ENCODE data around the gene IMMP2L. TPM values are rescaled to one million over a fixed set of nuclear protein-coding genes. Genes with fewer than 3 reads are reported as not detected.

IMMP2L gene
- total RNA-seq, 2 experiments from 2014 or later = 8.9 to 18.7 TPM

GRCh38 chr7:111051832-111052231 lies 510.5 kb downstream of the IMMP2L start:
- DNase-seq (no peak), ATAC-seq (ENCODE audit: poor library complexity) (no peak)
- no peaks in the 10 kb centered on the region for H3K9me3 Mint-ChIP-seq
- no peak overlapping the region for H3K4me3 Mint-ChIP-seq
- H3K27ac ChIP-seq (ENCODE audit: low read depth in 1 of 2, low read length in 2 of 2) = no peak overlapping the region
- H3K36me3 ChIP-seq (ENCODE audit: insufficient read depth, low read length) = no peaks in the 10 kb centered on the region
- intact Hi-C loops (cut with DNase I, micrococcal nuclease) = no loop called here
- no peaks in the 10 kb centered on the region for H3K27me3 ChIP-seq (ENCODE audit: control insufficient read depth in 1 of 2, insufficient read depth in 2 of 2, low read length in 2 of 2)
- ChIA-PET POLR2A (interaction anchor here (1.6 kb wide), 2 partner anchors 25 to 32 kb away, joined by 3 to 7 read pairs; no protein-coding TSS in a partner anchor), CTCF (no interaction called here)
- H3K9me3 ChIP-seq (ENCODE audit: control insufficient read depth in 1 of 2, insufficient read depth in 1 of 2, low read length in 2 of 2) = no peaks in the 10 kb centered on the region
- peaks cover 4% of the 10 kb centered on the region for H3K4me1 ChIP-seq (ENCODE audit: insufficient read depth, low read length)
- TF ChIP-seq CTCF (IDR thresholded peaks at IDR 0.05) = no peak
- no peaks in the 10 kb centered on the region for H3K36me3 Mint-ChIP-seq (ENCODE audit: low read depth)
- H3K4me3 ChIP-seq (ENCODE audit: low read length) = no peak overlapping the region
- no peak overlapping the region for H3K27ac Mint-ChIP-seq
- no peaks in the 10 kb centered on the region for H3K27me3 Mint-ChIP-seq
- peaks cover 40% of the 10 kb centered on the region for H3K4me1 Mint-ChIP-seq (ENCODE audit: low read depth)

DNA sequence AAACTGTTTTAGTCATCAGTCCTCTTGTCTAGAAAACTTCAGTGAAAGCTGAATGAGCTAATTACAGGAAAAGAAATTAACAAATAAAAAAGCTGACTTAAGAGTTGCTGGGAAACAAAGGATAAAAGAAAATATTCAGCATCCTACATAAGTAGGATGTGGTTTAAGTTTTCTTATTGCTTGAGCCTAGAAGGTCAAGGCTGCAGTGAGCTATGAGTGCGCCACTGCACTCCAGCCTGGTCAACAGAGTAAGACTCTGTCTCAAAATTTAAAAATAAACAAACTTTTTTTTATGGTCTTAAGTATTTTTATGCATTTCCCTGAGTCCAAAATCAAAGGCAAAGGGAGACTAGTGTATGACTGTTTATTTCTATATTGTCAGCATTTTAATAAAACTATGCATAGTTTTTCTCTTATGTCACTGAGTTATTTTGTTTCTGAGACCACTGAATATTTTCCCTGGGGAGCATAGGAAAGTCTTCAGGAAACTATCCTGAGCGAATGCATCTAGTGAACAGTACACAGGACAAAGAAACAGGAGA lies 511.3 kb downstream of the IMMP2L start:
- Histone ChIP-seq H3K27ac (ENCODE audit: low read depth in 1 of 2, low read length in 2 of 2) (no peak overlapping the region), H3K4me3 (ENCODE audit: low read length) (no peak overlapping the region), H3K4me1 (ENCODE audit: insufficient read depth, low read length) (peaks cover 4% of the 10 kb centered on the region), H3K27me3 (ENCODE audit: control insufficient read depth in 1 of 2, insufficient read depth in 2 of 2, low read length in 2 of 2) (no peaks in the 10 kb centered on the region), H3K36me3 (ENCODE audit: insufficient read depth, low read length) (no peaks in the 10 kb centered on the region), H3K9me3 (ENCODE audit: control insufficient read depth in 1 of 2, insufficient read depth in 1 of 2, low read length in 2 of 2) (no peaks in the 10 kb centered on the region)
- intact Hi-C loops (cut with DNase I, micrococcal nuclease) = no loop called here
- Mint-ChIP-seq H3K27me3 (no peaks in the 10 kb centered on the region), H3K9me3 (no peaks in the 10 kb centered on the region), H3K27ac (no peak overlapping the region), H3K36me3 (ENCODE audit: low read depth) (no peaks in the 10 kb centered on the region), H3K4me3 (no peak overlapping the region), H3K4me1 (ENCODE audit: low read depth) (peaks cover 39% of the 10 kb centered on the region)
- TF ChIP-seq CTCF (IDR thresholded peaks at IDR 0.05) = no peak
- CTCF ChIA-PET = no interaction called here
- DNase-seq (no peak), ATAC-seq (ENCODE audit: poor library complexity) (no peak)
- POLR2A ChIA-PET = interaction anchor here (1.3 kb wide), 1 partner anchor 33 kb away, joined by 4 read pairs; no protein-coding TSS in a partner anchor

GRCh38 chr7:111049971-111050680 lies 512.2 kb downstream of the IMMP2L start:
- no peaks in the 10 kb centered on the region for H3K9me3 Mint-ChIP-seq
- no peaks in the 10 kb centered on the region for H3K27me3 Mint-ChIP-seq
- H3K4me3 ChIP-seq (ENCODE audit: low read length) = no peak overlapping the region
- H3K27me3 ChIP-seq (ENCODE audit: control insufficient read depth in 1 of 2, insufficient read depth in 2 of 2, low read length in 2 of 2) = no peaks in the 10 kb centered on the region
- peaks cover 34% of the 10 kb centered on the region for H3K4me1 Mint-ChIP-seq (ENCODE audit: low read depth)
- no peaks in the 10 kb centered on the region for H3K36me3 ChIP-seq (ENCODE audit: insufficient read depth, low read length)
- POLR2A ChIA-PET = interaction anchor here (1.3 kb wide), 1 partner anchor 33 kb away, joined by 4 read pairs; no protein-coding TSS in a partner anchor
- H3K27ac Mint-ChIP-seq = no peak overlapping the region
- intact Hi-C loops (cut with DNase I, micrococcal nuclease) = no loop called here
- H3K36me3 Mint-ChIP-seq (ENCODE audit: low read depth) = no peaks in the 10 kb centered on the region
- peaks cover 4% of the 10 kb centered on the region for H3K4me1 ChIP-seq (ENCODE audit: insufficient read depth, low read length)
- H3K4me3 Mint-ChIP-seq = no peak overlapping the region
- TF ChIP-seq CTCF (IDR thresholded peaks at IDR 0.05) = no peak
- H3K27ac ChIP-seq (ENCODE audit: low read depth in 1 of 2, low read length in 2 of 2) = no peak overlapping the region
- ATAC-seq (ENCODE audit: poor library complexity) (no peak), DNase-seq (no peak)
- CTCF ChIA-PET = no interaction called here
- no peaks in the 10 kb centered on the region for H3K9me3 ChIP-seq (ENCODE audit: control insufficient read depth in 1 of 2, insufficient read depth in 1 of 2, low read length in 2 of 2)
